ENCODE data around the gene DENND4B.

- no peak for TF ChIP-seq CTCF (conservative IDR thresholded peaks at IDR 0.05)
- TF ChIP-seq EZH2 (IDR thresholded peaks at IDR 0.05; ENCODE audit: low read depth): no peak
Observed at GRCh38 chr1:153951801-153952200, 5.3 kb upstream of the DENND4B start.
